B cell (primary cell): ENCODE results near the gene USP49. TPM values are rescaled to one million over a fixed set of nuclear protein-coding genes. Genes with fewer than 3 reads are reported as not detected.

Source experiments
- ATAC-seq: fragments of 200-7000 bp; cut with Tn5 transposase; one replicate; pipeline ENCODE4 v1.10.0; 2021; ENCODE audit warnings: low read depth, mild to moderate bottlenecking, moderate number of reproducible peaks, moderate library complexity
- CTCF ChIA-PET: fragments of 350-600 bp; sonication (Branson Sonifier 250); formaldehyde crosslinking; loops from one replicate; lab custom pipeline; 2021; ENCODE audit warnings: antibody characterized with exemption, inconsistent platforms; lab: Charles Lee
- POLR2A ChIA-PET: fragments of 350-600 bp; sonication (Branson Sonifier 250); formaldehyde crosslinking; loops from one replicate; lab custom pipeline; 2021; ENCODE audit warnings: antibody characterized with exemption; lab: Charles Lee
- DNase-seq: peaks from one replicate; pipeline ENCODE4 v3.0.0; 2013
- H2AFZ ChIP-seq: 2 replicates; pipeline ENCODE4 v1.6.1; 2012; ENCODE audit warnings: mild to moderate bottlenecking, low read depth, low read length; ENCODE audit not compliant: insufficient read depth, poor library complexity, severe bottlenecking
- H3K27ac ChIP-seq, 2 donors: 1 replicate in 1 of 2; 2 replicates in 1 of 2; pipeline ENCODE4 v1.5.1; 2012 to 2013; ENCODE audit warnings: low read length in 2 of 2, mild to moderate bottlenecking in 2 of 2, moderate library complexity in 1 of 2
- H3K27me3 ChIP-seq, 4 experiments: fragments of 200-600 bp in 1 of 4; sonication (generic) in 1 of 4; replicated peaks in 1 of 4; 1 replicate in 2 of 4; 2 replicates in 2 of 4; pipeline versions ENCODE4 v1.6.1 to v1.7.0; 2013 to 2016; ENCODE audit warnings: low read length in 3 of 4, mild to moderate bottlenecking in 2 of 4, mixed read lengths in 1 of 4, moderate library complexity in 1 of 4; ENCODE audit not compliant: insufficient read depth in 4 of 4, control insufficient read depth in 3 of 4; ENCODE audit errors: control extremely low read depth in 1 of 4
- H3K36me3 ChIP-seq, 2 experiments: replicated peaks in 1 of 2; 1 replicate in 1 of 2; 2 replicates in 1 of 2; pipeline versions ENCODE4 v1.6.1 to v1.7.1; 2013; ENCODE audit warnings: low read length in 1 of 2; ENCODE audit not compliant: insufficient read depth in 2 of 2, control insufficient read depth in 1 of 2; ENCODE audit errors: control extremely low read depth in 1 of 2, extremely low read depth in 1 of 2
- H3K4me1 ChIP-seq, 2 donors: fragments of 200-600 bp in 1 of 2; sonication (generic) in 1 of 2; 1 replicate in 1 of 2; 2 replicates in 1 of 2; pipeline versions ENCODE4 v1.5.1 to v1.6.1; 2013 to 2017; ENCODE audit warnings: low read length in 2 of 2; ENCODE audit not compliant: control insufficient read depth in 2 of 2, insufficient read depth in 2 of 2
- H3K4me2 ChIP-seq: replicated peaks from 2 replicates; pipeline ENCODE3; 2012; ENCODE audit warnings: mild to moderate bottlenecking, low read depth, low read length; ENCODE audit not compliant: poor library complexity, severe bottlenecking
- H3K4me3 ChIP-seq, 5 experiments: fragments of 200-600 bp in 1 of 5; sonication (generic) in 1 of 5; 1 replicate in 3 of 5; 2 replicates in 2 of 5; pipeline versions ENCODE4 v1.5.1 to v1.7.0; 2011 to 2016; ENCODE audit warnings: low read length in 4 of 5, mild to moderate bottlenecking in 4 of 5, low read depth in 2 of 5, control low read depth in 1 of 5, moderate library complexity in 1 of 5; ENCODE audit not compliant: insufficient read depth in 1 of 5; ENCODE audit errors: control extremely low read depth in 1 of 5, extremely low read depth in 1 of 5
- H3K79me2 ChIP-seq: fragments of 200-600 bp; sonication (generic); one replicate; pipeline ENCODE4 v1.6.0; 2016; ENCODE audit warnings: low read length; ENCODE audit not compliant: control insufficient read depth, insufficient read depth
- H3K9ac ChIP-seq: fragments of 200-600 bp; sonication (generic); 2 replicates; pipeline ENCODE4 v1.6.1; 2017; ENCODE audit warnings: mild to moderate bottlenecking, low read length, moderate library complexity
- H3K9me3 ChIP-seq, 3 donors: one replicate each; pipeline versions ENCODE4 v1.6.1 to v1.7.1; 2013; ENCODE audit warnings: low read length in 2 of 3; ENCODE audit not compliant: control insufficient read depth in 2 of 3, insufficient read depth in 1 of 3; ENCODE audit errors: control extremely low read depth in 1 of 3
- H4K20me1 ChIP-seq: 2 replicates; pipeline ENCODE4 v1.6.0; 2012; ENCODE audit warnings: mild to moderate bottlenecking, low read length; ENCODE audit not compliant: insufficient read depth, control insufficient read depth, poor library complexity, severe bottlenecking
- H3K27ac Mint-ChIP-seq: one replicate; pipeline ENCODE4 v1.8.0; 2021; ENCODE audit warnings: mixed read lengths
- H3K27me3 Mint-ChIP-seq: one replicate; pipeline ENCODE4 v1.8.0; 2021; ENCODE audit warnings: mixed read lengths
- H3K4me1 Mint-ChIP-seq: one replicate; pipeline ENCODE4 v1.8.0; 2021; ENCODE audit warnings: mixed read lengths
- H3K4me3 Mint-ChIP-seq: one replicate; pipeline ENCODE4 v1.8.0; 2021; ENCODE audit warnings: mixed read lengths
- H3K9me3 Mint-ChIP-seq: one replicate; pipeline ENCODE4 v1.8.0; 2022; ENCODE audit warnings: mixed read lengths; ENCODE audit not compliant: insufficient read depth
- CTCF ChIP-seq: fragments of 200-600 bp; IDR thresholded peaks from one replicate; pipeline ENCODE4 v1.8.0; 2022; ENCODE audit warnings: antibody characterized with exemption, mild to moderate bottlenecking
- EZH2 ChIP-seq: IDR thresholded peaks from 2 replicates; pipeline ENCODE4 v1.6.1; 2012; ENCODE audit warnings: borderline replicate concordance, low read depth, mild to moderate bottlenecking, moderate library complexity, low read length; ENCODE audit not compliant: insufficient read depth, poor library complexity, severe bottlenecking
- WGBS: methylation state at CpG from one replicate; pipeline ENCODE4 v1.1.5; 2013; ENCODE audit warnings: missing lambda C conversion rate; ENCODE audit not compliant: insufficient coverage; 5-methylcytosine and 5-hydroxymethylcytosine counted together
- intact Hi-C: fragments of 100-400 bp; cut with micrococcal nuclease; formaldehyde crosslinking; loops from one replicate; pipeline ENCODE4 v1.10.0; 2022
- polyA plus RNA-seq: library from polyadenylated mRNA; depleted of rRNA; stranded (reverse); fragments of >200 nt; gene quantifications from 2 replicates; pipeline ENCODE4 v1.2.3, GENCODE V29; 2012
- total RNA-seq, 2 donors: library from RNA; stranded (reverse); fragments of 120-200 nt in 1 of 2; gene quantifications; 1 replicate in 1 of 2; 2 replicates in 1 of 2; pipeline versions ENCODE4 v1.2.3 to v1.2.4, GENCODE V29; 2013 to 2022

USP49 gene
- total and polyA plus RNA-seq, 2 donors (not counting 1 experiment from before 2014, with no cell fraction given): 2.6 to 9.9 TPM

GRCh38 chr6:41934278-41935192 is 39.4 kb upstream of the USP49 start:
- no peak for DNase-seq
- peaks cover 84% of the 10 kb centered on the region for H4K20me1 ChIP-seq
- ChIA-PET CTCF (interaction anchor here (1.0 to 12.5 kb wide), 5 partner anchors 13 to 148 kb away, joined by 4 to 263 read pairs (median 9); partner anchors contain the start of genes BYSL, MED20, TAF8 and TOMM6), POLR2A (interaction anchor here (0.7 kb wide), 1 partner anchor 208 kb away, joined by 3 read pairs; the partner anchor contains the start of gene C6orf132)
- no peak for TF ChIP-seq CTCF
- no peak for TF ChIP-seq EZH2
- Mint-ChIP-seq H3K9me3 (no peaks in the 10 kb centered on the region), H3K4me1 (peaks cover 51% of the 10 kb centered on the region), H3K27ac (peak overlapping the region; percentile 87), H3K27me3 (no peaks in the 10 kb centered on the region), H3K4me3 (peak overlapping the region; percentile 17)
- peaks cover 48 to 53% of the 10 kb centered on the region in 2 donors for H3K4me1 ChIP-seq
- peak overlapping the region in 1 of 2 donors; percentile 59 for H3K27ac ChIP-seq
- no peak overlapping the region for H3K4me3 ChIP-seq
- intact Hi-C loops: no loop called here
- peaks cover 3 to 67% of the 10 kb centered on the region in 2 experiments for H3K36me3 ChIP-seq
- no peaks in the 10 kb centered on the region for H3K27me3 ChIP-seq
- no peak for ATAC-seq
- 0% methylated on average over 1 of the region's 7 CpGs for WGBS
- peaks cover 50% of the 10 kb centered on the region for H3K79me2 ChIP-seq
- peak overlapping the region; percentile 5 for H3K4me2 ChIP-seq
- no peak overlapping the region for H3K9ac ChIP-seq
- H2AFZ ChIP-seq: no peak overlapping the region
- H3K9me3 ChIP-seq: no peaks in the 10 kb centered on the region

GRCh38 chr6:41932378-41932777 is 37.2 kb upstream of the USP49 start:
- no peak overlapping the region for H3K27ac Mint-ChIP-seq
- H3K4me1 Mint-ChIP-seq: peaks cover 30% of the 10 kb centered on the region
- CTCF ChIA-PET: interaction anchor here (0.6 to 12.5 kb wide), 3 partner anchors 11 to 112 kb away, joined by 3 to 263 read pairs (median 6); partner anchors contain the start of genes BYSL, MED20 and TAF8
- Histone ChIP-seq H3K9ac (no peak overlapping the region), H4K20me1 (peaks cover 62% of the 10 kb centered on the region), H3K4me2 (no peak overlapping the region), H3K36me3 (peaks cover 9 to 87% of the 10 kb centered on the region in 2 experiments), H2AFZ (no peak overlapping the region), H3K27ac (no peak overlapping the region), H3K79me2 (peaks cover 29% of the 10 kb centered on the region), H3K4me3 (no peak overlapping the region), H3K27me3 (no peaks in the 10 kb centered on the region), H3K4me1 (peaks cover 26 to 32% of the 10 kb centered on the region in 2 donors), H3K9me3 (no peaks in the 10 kb centered on the region)
- intact Hi-C loops: no loop called here
- H3K4me3 Mint-ChIP-seq: no peak overlapping the region
- no peaks in the 10 kb centered on the region for H3K9me3 Mint-ChIP-seq
- DNase-seq (no peak), ATAC-seq (no peak)
- 95% methylated on average over 15 of the region's 15 CpGs for whole genome bisulfite sequencing
- no peaks in the 10 kb centered on the region for H3K27me3 Mint-ChIP-seq
- POLR2A ChIA-PET: no interaction called here
- no peak for TF ChIP-seq CTCF
- TF ChIP-seq EZH2: no peak
